ENCODE data around the gene WDFY2.

Gene WDFY2

DNA sequence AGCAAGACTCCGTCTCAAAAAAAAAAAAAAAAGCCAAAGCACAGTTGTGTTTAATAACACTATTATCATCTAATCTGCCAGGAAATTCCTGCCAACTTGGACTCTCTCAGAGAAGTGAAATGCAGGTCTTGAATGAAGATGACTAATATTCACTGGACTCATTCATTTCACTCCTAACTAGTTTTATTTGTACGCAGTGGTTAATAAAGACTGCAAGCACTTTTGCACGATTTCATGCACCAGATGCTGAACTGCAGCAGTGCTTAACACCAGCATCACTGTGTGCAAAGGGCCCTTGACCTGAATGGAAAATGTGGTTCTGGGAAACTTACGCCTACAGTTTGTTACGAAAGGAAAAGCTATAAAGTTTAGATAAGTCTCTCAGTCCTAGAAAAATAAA, 156.4 kb downstream of the WDFY2 start:
- no peak for DNase-seq (ENCODE audit: low spot score)

DNA sequence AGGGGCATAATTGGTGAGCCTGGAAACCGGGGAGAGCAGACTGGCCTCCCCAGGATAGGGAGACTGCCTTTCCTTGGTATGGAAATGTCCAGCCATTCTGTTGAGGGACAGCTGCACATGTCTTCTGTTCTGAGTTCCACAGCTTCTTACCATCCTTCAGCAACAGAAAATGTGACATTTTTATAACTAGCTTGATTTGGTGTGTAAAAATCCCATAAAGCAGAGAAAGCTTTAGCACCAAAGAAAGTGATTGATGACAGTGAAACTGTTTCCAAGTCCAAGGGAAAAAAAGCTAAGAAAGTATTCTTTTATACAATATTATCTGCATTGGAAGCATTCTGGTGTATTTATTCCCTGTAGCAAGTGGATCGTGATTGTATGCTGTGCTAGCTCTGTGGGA, 157.8 kb downstream of the WDFY2 start:
- DNase-seq (ENCODE audit: low spot score), result no peak

DNA sequence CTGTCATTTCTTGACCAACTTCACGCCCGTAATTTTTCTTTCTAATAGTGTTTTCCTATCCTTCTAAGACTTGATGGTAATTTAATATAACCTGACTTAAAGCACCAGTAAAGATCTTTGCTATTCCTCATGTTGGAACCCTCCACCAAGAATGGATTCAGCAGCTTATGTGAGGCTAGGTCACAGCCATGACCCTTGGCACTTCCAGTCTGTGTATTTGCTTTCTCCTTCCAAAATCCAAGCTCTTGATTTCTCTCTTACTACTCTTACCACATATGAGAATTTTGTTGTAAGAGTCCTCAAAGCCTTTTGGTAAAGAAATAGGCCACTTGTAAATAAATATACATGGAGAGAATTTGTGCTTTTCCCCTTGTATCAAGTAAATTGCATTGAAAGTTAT, 158.3 kb downstream of the WDFY2 start:
- no peak for DNase-seq (ENCODE audit: low spot score)

DNA sequence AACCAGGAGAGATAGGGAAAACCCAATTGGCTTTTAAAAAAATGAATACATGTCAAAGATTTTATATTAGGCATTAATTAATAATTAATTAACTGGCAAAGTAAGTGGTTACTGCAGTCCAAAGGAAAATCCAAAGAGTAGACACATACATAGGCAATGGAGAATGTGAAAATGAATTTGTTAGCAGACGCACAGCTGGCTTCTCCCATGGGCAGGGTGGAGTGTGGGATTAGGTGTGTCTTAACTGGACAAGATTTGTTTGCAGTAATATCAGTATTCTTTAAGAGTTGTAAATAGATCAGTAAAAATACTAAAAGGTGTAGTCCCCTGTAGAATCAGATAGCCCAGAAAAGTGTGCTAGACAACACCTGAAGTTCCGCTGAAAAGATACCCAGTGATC, 161.0 kb downstream of the WDFY2 start:
- no peak for DNase-seq (ENCODE audit: low spot score)

DNA sequence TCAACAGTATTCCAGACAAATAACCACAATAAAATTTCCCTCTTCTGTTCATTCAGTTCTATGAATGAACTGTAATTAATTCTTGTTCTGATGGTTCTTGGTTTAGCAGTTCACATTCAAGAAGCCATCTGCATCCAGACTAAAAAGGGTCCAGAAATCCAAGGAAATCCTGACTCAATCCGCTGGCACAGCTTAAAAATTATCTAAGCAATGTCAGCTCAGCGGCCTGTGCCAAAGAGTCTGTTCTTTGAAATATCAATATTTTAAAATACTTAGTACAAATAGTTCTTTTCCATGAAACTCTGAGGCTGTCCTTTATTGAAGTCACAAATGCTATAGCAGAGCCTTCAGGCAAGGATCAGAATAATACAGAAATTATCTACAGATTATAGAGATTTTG, 162.5 kb downstream of the WDFY2 start:
- no peak for DNase-seq (ENCODE audit: low spot score)

DNA sequence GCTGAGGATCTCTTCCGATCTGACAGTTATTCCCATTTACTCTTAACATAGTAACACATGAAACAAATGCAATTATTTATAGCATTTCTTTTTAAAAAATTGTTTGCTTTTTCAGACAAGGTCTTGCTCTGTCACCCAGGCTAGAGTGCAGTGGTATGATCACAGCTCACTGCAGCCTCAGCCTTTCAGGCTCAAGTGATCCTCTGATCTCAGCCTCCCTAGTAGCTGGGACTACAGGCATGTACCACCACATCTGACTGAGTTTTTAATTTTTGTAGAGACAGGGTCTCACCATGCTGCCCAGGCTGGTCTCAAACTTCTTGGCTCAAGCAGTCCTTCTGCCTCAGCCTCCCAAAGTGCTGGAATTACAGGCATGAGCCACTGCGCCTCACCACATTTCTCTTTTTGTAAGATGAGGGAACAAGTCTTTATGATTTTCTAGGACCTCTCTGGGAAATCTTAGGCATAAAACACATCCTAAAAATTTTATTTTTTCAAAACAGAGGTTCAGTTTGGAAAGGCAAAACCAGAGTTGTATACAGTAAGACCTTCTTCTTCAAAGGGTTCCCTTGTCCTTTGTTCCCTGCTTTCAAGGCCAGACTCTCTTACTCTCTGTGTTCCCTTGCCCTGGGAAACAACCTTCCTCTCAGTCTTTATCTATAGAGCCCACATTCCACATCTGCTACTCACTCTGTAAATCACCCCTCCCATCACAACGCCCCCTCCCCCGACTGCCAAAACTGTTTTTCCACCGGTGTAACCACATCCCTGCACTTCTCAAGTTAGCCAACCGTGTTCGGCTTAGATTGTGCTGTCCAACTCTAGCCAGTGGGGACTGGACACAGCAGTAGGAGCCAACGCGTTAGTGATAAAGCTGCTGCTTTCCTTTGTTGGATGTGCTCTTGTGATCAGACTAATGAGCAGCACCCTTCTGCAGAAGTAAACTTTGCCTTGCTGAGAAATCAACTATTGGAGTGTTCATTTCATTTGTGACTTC, 163.5 kb downstream of the WDFY2 start:
- no peak for DNase-seq (ENCODE audit: low spot score)

DNA sequence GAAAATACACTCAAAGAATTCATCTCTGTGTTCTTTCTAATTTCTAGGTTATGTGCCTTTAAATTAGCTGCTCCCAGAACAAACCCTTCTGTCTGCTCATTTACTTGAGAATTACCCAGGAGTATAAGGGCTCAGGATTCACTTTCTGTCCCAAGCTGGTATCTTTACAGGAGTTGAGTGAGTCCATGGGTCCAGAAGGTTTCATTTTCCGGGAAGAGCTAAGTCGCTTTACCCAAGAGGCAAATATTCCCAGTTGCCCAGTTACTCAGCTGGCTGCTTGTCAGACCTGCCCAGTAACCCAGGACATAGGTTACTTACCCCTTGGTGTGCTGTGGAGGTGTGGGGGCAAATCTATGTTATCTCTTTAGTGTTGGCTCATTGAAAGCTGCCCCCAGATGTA, 172.4 kb downstream of the WDFY2 start:
- DNase-seq (ENCODE audit: low spot score), result no peak

DNA sequence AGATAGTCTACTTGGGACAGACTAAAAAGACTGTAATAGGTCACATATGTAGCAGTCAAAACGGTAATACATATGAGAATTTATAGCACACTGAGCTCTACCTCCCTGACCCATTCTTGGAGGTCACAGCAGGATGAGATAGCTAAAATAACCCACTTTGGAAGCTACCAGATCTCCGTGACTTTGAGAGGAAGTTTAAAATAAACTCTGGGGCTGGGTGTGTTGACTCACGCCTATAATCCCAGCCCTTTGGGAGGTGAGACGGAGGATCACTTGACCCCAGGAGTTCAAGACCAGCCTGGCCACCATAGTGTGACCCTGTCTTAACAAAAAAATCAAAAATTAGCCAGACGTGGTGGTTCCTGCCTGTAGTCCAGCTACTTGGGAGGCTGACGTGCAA, 174.4 kb downstream of the WDFY2 start:
- DNase-seq (ENCODE audit: low spot score), result no peak

DNA sequence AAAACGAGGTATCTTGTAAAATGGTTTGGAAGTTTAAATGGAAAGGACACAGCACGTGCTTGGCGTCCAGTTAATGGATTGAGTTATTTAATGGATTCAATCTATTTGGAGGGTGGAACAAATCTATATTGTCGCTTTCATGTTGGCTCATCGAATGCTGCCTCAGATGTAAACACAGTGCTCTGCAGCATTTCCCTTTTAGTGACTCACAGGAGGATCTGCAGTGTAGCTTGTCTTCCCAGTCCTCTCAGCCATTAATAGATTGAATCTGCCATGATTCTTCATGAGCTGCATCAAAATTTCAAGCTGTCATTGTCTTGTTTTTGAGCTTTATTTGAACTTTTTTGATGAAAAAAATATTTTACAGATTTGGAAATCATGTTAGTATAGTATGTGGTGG, 175.0 kb downstream of the WDFY2 start:
- DNase-seq (ENCODE audit: low spot score), result peak; percentile 20

DNA sequence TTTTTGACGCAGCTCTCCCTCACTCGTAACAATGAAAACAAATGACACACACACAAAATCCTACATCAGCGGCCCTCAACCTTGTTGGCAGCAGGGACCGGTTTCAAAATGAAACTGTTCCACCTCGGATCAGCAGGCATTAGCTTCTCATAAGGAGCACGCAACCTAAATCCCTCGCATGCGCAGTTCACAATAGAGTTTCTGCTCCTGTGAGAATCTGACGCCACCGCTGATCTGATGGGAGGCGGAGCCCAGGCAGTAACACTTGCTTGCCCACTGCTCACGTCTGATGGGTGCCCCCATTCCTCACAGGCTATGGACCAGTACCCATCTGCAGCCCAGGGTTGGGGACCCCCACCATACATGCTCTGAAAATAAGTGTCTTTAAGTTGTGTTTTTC, 176.3 kb downstream of the WDFY2 start:
- no peak for DNase-seq (ENCODE audit: low spot score)

DNA sequence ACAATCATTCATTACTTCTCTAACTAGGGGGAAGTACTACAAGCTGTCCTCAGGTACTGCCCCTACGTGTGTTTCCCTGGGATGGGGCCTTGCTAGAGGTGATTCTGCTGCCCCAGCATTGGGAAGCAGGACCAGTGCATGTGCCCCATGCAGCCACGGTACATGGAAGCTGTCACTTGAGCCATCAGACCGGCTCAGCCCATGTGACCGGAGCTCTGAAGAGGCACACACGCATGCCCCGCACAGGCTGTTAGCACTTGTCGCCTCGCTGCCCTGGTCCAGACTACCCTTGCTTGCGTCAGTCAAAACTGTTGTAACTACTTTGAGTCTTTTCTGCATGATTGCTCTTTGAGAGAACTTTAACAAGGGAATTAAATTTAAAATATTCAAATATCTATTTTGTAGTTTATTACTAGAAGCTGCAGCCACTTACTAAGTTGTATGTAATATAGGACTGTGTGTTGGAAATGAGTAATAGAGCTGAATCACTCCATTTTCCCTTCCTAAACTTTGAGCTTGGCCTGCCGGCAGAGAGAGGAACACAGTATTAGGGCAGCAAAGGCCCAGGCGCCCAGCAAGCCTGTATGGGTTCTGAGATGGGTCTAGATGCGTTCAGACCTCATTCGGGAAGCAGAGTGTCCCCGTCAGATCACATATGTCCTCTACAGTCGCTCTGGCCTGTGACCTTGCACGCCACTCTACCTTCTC, 177.5 kb downstream of the WDFY2 start:
- no peak for DNase-seq (ENCODE audit: low spot score)

DNA sequence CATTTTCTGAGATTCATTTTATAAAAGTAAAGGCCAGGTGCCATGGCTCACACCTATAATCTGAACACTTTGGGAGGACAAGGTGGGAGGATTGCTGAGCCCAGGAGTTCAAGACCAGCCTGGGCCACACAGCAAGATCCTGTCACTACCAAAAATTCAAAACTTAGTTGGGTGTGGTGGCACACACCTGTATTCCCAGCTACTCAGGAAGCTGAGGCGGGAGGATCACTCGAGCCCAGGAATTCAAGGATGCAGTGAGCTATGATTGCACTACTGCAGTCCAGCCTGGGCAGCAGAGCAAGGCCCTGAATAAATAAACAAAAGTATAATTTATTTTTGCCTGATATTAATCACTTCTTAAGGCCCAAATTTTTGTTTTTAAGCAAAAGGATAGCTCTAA, 179.2 kb downstream of the WDFY2 start:
- no peak for DNase-seq (ENCODE audit: low spot score)

DNA sequence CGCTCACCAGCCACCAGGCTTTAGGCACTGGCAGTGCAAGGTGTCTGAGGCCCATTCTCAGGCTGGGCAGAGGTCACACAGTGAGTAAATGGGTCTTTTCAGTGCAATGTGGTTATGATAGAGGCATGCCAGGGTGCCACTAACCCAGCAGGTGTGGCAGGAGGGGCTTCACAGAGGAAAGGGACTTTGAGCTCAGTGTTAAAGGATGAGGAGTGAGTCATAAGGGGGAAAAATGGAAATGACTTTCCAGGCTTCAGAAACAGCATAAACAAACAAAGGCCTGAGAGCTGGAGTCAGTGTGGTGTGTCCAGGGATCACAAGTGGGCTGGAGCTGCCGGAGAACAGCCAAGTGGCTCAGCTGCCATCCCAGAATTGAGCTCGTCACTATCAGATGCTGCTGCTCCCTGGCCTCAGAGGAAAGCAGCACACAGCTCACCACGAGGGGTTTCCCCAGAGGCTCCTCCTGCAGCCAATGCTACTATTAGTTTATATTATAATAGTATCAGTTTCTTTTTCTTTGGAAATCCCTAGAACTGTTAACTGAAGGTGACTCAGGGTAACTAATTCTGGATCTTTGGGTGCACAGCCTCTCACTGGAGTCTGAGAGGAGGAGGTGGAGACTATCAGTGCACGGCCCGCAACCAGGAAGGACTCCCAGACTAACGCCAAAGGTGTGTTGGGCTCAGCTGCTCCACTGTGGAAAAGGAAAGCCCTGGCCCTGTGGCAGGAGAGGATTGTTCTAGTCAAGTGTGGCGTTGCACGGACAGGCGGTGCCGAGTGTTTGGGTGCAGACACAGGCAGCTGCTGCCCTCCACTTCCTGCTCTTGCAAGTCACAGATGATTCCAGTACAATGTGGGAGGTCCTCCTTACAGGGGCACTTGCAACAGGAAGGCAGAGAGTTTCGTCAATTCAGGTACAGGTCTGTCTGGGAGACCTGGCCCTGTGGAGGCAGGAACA, 180.2 kb downstream of the WDFY2 start:
- DNase-seq (ENCODE audit: low spot score), result peak; percentile 32

DNA sequence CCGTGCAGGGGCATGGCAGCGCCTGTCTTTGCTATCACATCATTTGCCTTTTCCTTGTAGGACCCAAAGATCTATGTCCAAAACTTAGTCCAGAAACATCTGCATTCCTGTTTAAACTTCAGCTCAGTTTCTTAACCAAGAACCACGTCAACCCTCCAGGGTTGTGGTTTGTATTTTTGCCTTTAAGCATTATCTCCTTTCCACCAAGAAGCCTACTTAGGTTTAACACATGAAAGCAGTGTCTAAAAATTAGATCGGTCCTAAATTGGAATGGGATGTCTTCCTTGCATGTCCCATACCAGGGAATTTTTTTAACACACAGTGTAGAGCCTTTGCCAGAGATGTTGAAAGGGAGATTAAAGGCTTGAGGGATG, 180.9 kb downstream of the WDFY2 start:
- DNase-seq (ENCODE audit: low spot score), result no peak

DNA sequence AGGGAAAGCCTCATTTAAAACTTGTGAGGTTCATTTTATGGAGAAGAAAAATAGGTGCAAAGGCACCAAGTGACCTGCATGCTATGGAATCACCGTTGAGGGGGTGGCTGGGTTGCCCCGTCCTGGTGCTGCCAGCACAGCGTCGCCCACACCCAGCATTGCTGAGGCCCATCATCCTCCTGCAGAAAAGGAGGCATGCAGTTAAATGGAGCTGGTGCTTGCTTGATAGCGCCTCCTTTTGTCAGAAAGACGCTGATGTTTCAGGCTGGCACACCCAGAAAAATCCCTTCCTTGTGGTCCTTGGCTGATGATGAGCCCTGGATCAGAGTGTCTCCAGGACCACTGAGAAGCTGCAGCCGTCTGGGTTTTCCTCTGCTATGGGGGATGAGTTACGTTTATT, 182.8 kb downstream of the WDFY2 start:
- DNase-seq (ENCODE audit: low spot score), result no peak

DNA sequence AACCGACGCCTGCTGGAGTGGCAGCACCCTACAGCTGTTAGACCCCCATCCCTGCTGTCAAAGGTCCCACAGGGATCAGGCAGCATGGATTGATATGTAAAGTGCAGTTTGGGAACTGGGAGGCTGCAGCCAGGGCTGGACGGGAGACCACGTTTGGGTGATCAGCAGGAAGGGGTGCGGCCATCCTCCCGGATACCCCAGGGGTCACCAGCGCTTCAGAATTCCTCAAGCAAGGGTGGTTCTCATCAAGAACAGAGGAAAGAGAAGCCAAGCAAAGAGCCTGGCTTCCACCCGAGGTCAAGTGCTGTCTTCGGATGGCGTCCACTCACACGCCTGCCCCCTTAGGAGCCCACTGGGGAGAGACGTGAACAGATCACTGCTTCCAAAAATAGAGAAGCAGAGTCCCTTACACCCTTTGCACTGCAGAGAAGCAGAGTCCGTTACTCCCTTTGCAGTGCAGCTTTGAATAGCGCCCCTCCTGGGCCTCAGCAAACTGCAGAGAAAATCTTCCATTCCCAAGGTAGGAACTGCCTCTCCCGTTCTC, 184.2 kb downstream of the WDFY2 start:
- no peak for DNase-seq (ENCODE audit: low spot score)

DNA sequence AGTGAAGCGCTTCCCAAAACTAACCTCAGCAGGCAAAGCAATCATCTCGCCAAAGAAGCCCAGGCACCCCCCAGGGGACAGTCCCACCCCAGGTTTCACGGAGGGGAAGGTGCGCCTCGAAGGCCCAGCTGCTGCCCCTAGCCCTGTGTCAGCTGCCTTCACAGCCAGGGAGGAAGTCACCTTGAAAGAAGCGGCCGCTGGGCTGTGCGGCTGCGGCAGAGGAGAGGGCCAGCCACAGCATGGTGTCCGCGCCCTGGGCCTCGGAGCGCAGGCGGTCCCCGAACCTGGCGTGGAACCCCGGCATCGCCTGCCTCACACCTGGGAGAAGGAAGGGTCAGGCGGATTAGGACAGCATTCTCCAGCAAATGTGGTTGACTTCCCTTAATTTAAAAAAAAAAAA, 184.7 kb downstream of the WDFY2 start:
- no peak for DNase-seq (ENCODE audit: low spot score)

DNA sequence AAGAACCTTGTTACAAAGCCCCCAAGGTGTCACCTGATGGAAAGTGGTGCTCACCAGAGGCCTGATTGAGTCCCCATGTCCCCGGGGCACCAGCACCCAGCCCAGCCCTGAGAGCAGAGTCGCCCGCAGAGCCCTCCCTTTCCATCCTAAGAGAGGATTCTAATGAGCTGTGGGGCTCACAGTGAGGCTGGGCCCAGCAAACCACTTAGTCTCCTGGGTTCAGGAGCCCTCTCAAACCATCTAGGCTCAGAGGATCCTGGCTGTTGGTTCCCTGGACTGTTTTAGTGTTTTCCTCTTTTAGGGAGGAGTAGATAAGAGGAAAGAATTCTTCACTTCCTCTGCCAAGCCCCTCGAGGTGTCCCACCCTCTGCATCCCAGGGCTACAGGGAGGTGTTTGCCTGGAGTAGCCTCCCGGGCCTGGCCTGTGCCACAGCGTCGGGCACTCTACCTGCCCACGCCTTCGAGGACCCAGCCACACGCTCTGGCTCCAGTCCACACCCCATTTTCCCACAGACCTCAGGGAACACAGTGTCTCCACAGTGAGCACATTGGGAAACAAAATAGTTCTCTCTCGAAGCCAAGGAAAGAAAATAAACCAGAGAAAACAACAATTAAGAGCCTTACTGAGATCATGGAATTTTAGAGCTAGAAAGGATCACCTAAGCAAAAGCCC, 185.3 kb downstream of the WDFY2 start:
- DNase-seq (ENCODE audit: low spot score), result no peak

DNA sequence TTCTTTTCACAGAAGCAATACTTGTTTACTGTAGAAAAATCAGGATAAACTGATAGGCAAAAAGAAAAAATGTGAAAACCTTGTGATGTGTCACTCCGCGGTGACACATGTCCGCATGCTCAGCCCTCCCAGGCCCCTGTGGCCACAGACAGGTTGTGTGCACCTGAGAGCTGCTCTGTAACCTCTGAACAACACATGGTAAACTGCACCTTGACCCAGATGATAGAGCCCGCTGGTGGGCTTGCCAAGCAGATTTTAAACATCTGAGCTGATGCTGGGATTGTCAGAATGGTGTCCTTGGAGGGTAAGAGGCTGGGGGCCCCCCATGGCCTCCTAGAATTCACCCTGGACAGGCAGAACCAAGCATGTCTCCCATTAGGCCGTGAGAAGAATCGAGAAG, 185.9 kb downstream of the WDFY2 start:
- DNase-seq (ENCODE audit: low spot score), result no peak

DNA sequence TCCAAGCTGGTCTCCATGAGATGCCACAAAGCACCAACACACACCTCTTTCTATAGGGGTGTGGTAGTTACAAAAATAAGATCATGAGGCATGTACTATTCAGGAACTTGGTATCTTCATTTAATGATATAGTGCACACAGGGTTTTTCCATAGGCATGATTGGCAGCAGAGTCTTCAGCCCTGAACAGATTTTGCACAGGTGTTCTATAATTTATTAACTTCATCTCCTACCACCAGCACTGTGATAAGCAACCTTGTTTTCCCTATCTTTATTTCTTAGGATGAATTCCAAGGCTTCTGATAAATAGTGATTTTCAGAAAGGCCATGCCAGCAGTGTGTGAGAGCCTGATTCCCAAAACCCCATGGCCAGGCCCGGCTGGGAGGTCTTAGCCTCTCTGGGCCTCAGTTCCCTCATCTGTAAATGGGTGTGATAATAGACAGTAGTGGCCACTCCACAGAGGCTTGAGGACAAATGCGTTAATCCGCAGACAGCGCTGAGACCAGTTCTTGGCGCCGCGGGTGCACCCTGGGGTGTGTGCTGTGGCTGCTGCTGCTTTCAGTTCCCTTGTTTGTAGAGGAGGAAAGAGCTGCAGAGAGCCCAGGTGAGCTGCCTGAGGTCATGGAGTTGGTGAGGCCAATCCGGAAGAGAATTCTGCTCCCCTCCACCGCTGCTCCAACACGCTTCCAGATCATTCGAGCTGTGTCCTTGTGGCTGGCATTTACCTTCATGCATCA, 186.6 kb downstream of the WDFY2 start:
- DNase-seq (ENCODE audit: low spot score), result no peak

All from kidney capillary endothelial cell (primary cell).